Adrenal gland (tissue), 12 donors: ENCODE measurements around the gene E2F4. TPM values are rescaled to one million over a fixed set of nuclear protein-coding genes. Genes with fewer than 3 reads are reported as not detected.

Source experiments
- DNase-seq, 7 donors: peaks; one replicate each; pipeline ENCODE4 v3.0.0-alpha.2; 2019 to 2020
- H3K27ac ChIP-seq, 5 donors: fragments of 200-600 bp; sonication (generic) in 4 of 5; 1 replicate in 3 of 5; 2 replicates in 2 of 5; pipeline versions ENCODE4 v1.5.1 to v1.8.0; 2016 to 2020; ENCODE audit warnings: mild to moderate bottlenecking in 1 of 5
- H3K27me3 ChIP-seq: fragments of 200-600 bp; 2 replicates; pipeline ENCODE4 v1.8.0; 2021
- H3K36me3 ChIP-seq, 2 donors: fragments of 200-600 bp; replicated peaks in 1 of 2; 1 replicate in 1 of 2; 2 replicates in 1 of 2; pipeline versions ENCODE4 v1.5.1 to v1.8.0; 2018 to 2022
- H3K4me1 ChIP-seq, 2 donors: fragments of 200-600 bp; replicated peaks in 1 of 2; 1 replicate in 1 of 2; 2 replicates in 1 of 2; pipeline versions ENCODE4 v1.5.1 to v1.8.0; 2018 to 2021
- H3K4me3 ChIP-seq, 4 donors: fragments of 200-600 bp; sonication (generic) in 3 of 4; one replicate each; pipeline ENCODE4 v1.5.1; 2016 to 2018
- H3K9me3 ChIP-seq, 3 donors: fragments of 200-600 bp; sonication (generic) in 1 of 3; replicated peaks in 1 of 3; 1 replicate in 2 of 3; 2 replicates in 1 of 3; pipeline versions ENCODE4 v1.5.1 to v1.8.0; 2016 to 2021
- CTCF ChIP-seq, 6 experiments: fragments of 450-650 bp in 4 of 6; fragments of 200-600 bp in 2 of 6; sonication (generic) in 1 of 6; IDR thresholded peaks; 1 replicate in 5 of 6; 2 replicates in 1 of 6; pipeline versions ENCODE4 v1.5.1 to v1.8.0; 2016 to 2021; ENCODE audit warnings: antibody characterized with exemption in 6 of 6, mild to moderate bottlenecking in 2 of 6, moderate library complexity in 1 of 6
- POLR2A ChIP-seq, 2 donors: fragments of 450-650 bp; IDR thresholded peaks; one replicate each; pipeline ENCODE4 v1.6.1; 2017; ENCODE audit warnings: antibody characterized with exemption in 2 of 2, mild to moderate bottlenecking in 2 of 2, moderate library complexity in 1 of 2
- WGBS, 4 donors: extraction: QIAGEN DNeasy Blood & Tissue Kit in 2 of 4; methylation state at CpG; one replicate each; pipeline versions ENCODE4 v1.1.5 to v1.1.7; 2013 to 2017; 5-methylcytosine and 5-hydroxymethylcytosine counted together
- intact Hi-C, 2 donors: fragments of 100-400 bp; cut with DNase I; formaldehyde crosslinking; loops; one replicate each; pipeline versions ENCODE4 v1.14.1 to v1.15.0; 2022 to 2023
- polyA plus RNA-seq, 3 donors: library from polyadenylated mRNA; stranded (reverse); fragments of 200-250 nt in 2 of 3; fragments of 350-450 nt in 1 of 3; fragmentation: Illumina TruSeq in 1 of 3; extraction: RNeasy Lipid Tissue Mini Kit (QIAGEN cat#74804) in 1 of 3; gene quantifications; one replicate each; pipeline ENCODE4 v1.2.3, GENCODE V29; 2013 to 2014
- total RNA-seq, 9 donors: library from RNA; depleted of rRNA in 4 of 9; stranded (reverse); fragments of >200 nt in 4 of 9; fragments of 120-200 nt in 1 of 9; fragmentation: NEBNext Ultra II Directional in 1 of 9; extraction: Animal tissue kit (Norgen Biotek cat#: 25700) in 1 of 9; gene quantifications; one replicate each; pipeline versions ENCODE4 v1.1.0 to v1.2.4, GENCODE V29; 2013 to 2023
- donor health status: healthy with polysubstance abuse.
- donor health status: Bipolar disorder and iron deficiency.
- donor health status: DM: yes; HTN: yes; CAD: no.
- donor health status: DM: no; HTN: no; CAD: no.
- donor health status: DM: no; HTN: no; CAD: no.
- donor health status: DM: yes; HTN: yes; CAD: no.

Gene E2F4
- total and polyA plus RNA-seq, 12 donors, result 44.4 to 122 (median 69.1) TPM

GRCh38 chr16:67228905-67229304 lies 37.0 kb downstream of the E2F4 start:
- intact Hi-C loops, result no loop called here

GRCh38 chr16:67229906-67230808 lies 38.2 kb downstream of the E2F4 start:
- H3K4me3 ChIP-seq, result no peak overlapping the region
- peaks cover 12 to 17% of the 10 kb centered on the region in 2 donors for H3K4me1 ChIP-seq
- TF ChIP-seq POLR2A (IDR thresholded peaks at IDR 0.05) (no peak), CTCF (IDR thresholded peaks at IDR 0.05) (no peak)
- intact Hi-C loops, result no loop called here
- peaks cover 0 to 61% of the 10 kb centered on the region in 2 donors for H3K36me3 ChIP-seq
- H3K27ac ChIP-seq, result no peak overlapping the region
- WGBS, 4 donors, result 91 to 95% (median 91%) methylated on average over 8 to 32 of the region's 32 CpGs
- peak in 1 of 7 donors; percentile 18 for DNase-seq
- H3K27me3 ChIP-seq, result no peaks in the 10 kb centered on the region
- H3K9me3 ChIP-seq, result no peaks in the 10 kb centered on the region

More at GRCh38 chr16:67228905-67229304, 37.0 kb downstream of the E2F4 start:
- DNase-seq, result peak in 1 of 7 donors; percentile 16
- Histone ChIP-seq H3K36me3 (peaks cover 0 to 48% of the 10 kb centered on the region in 2 donors), H3K4me1 (peaks cover 12 to 17% of the 10 kb centered on the region in 2 donors), H3K9me3 (no peaks in the 10 kb centered on the region), H3K27ac (no peak overlapping the region), H3K4me3 (no peak overlapping the region), H3K27me3 (no peaks in the 10 kb centered on the region)
- 77 to 85% (median 83%) methylated on average over 8 to 9 of the region's 9 CpGs for WGBS, 4 donors
- TF ChIP-seq CTCF (IDR thresholded peaks at IDR 0.05) (no peak), POLR2A (IDR thresholded peaks at IDR 0.05) (no peak)

GRCh38 chr16:67230809-67231660 lies 39.1 kb downstream of the E2F4 start:
- TF ChIP-seq CTCF (IDR thresholded peaks at IDR 0.05) (no peak), POLR2A (IDR thresholded peaks at IDR 0.05) (no peak)
- Histone ChIP-seq H3K27ac (no peak overlapping the region), H3K27me3 (no peaks in the 10 kb centered on the region), H3K36me3 (peaks cover 0 to 70% of the 10 kb centered on the region in 2 donors), H3K4me1 (peaks cover 10 to 12% of the 10 kb centered on the region in 2 donors), H3K4me3 (no peak overlapping the region), H3K9me3 (no peaks in the 10 kb centered on the region)
- 58 to 80% (median 70%) methylated on average over 6 to 12 of the region's 12 CpGs for WGBS, 4 donors
- peak in 1 of 7 donors; percentile 16 for DNase-seq
- intact Hi-C loops, result no loop called here

GRCh38 chr16:67233596-67233995 lies 41.6 kb downstream of the E2F4 start:
- no peaks in the 10 kb centered on the region for H3K27me3 ChIP-seq
- 73 to 85% (median 80%) methylated on average over 6 to 7 of the region's 7 CpGs for WGBS, 4 donors
- H3K4me1 ChIP-seq, result no peaks in the 10 kb centered on the region
- H3K4me3 ChIP-seq, result no peak overlapping the region
- H3K27ac ChIP-seq, result no peak overlapping the region
- DNase-seq, result peak in 1 of 7 donors; percentile 19
- no peaks in the 10 kb centered on the region for H3K9me3 ChIP-seq
- peaks cover 0 to 90% of the 10 kb centered on the region in 2 donors for H3K36me3 ChIP-seq
- TF ChIP-seq CTCF (IDR thresholded peaks at IDR 0.05) (no peak), POLR2A (IDR thresholded peaks at IDR 0.05) (no peak)
- intact Hi-C loops, result no loop called here
